NT2/D1 (cell line): ENCODE results near the gene CYP2C18.

ENCODE experiments used
- SUZ12 ChIP-seq: IDR thresholded peaks from 2 replicates; pipeline ENCODE4 v1.6.1; 2011; ENCODE audit not compliant: insufficient read length, insufficient read depth; ENCODE audit errors: extremely low read depth
- YY1 ChIP-seq: IDR thresholded peaks from 2 replicates; pipeline ENCODE4 v1.6.1; 2011; ENCODE audit not compliant: insufficient read length, insufficient read depth
- ZNF274 ChIP-seq: IDR thresholded peaks from 2 replicates; pipeline ENCODE4 v1.6.1; 2011; ENCODE audit warnings: mild to moderate bottlenecking, low read depth, low read length

- TF ChIP-seq ZNF274 (no peak), YY1 (no peak), SUZ12 (no peak)
These were observed 64.3 kb downstream of the CYP2C18 start for GRCh38 chr10:94747838-94748237.
